SK-N-SH treated with all-trans-retinoic acid at 6 μM for 48 hours (cell line): ENCODE measurements around the gene SKI.

ENCODE experiments used
- ATAC-seq: fragments of 200-7000 bp; cut with Tn5 transposase; 3 replicates; pipeline ENCODE4 v1.9.1; 2020; ENCODE audit warnings: mild to moderate bottlenecking, moderate library complexity
- ARNTL ChIP-seq: fragments of 450-650 bp; formaldehyde crosslinking; IDR thresholded peaks from 2 replicates; pipeline ENCODE4 v1.5.0; 2020; ENCODE audit warnings: low read depth, mild to moderate bottlenecking, moderate library complexity, borderline replicate concordance
- CSDC2 ChIP-seq: fragments of 250-450 bp; sonication (Bioruptor Pico); IDR thresholded peaks from 2 replicates; pipeline ENCODE4 v1.5.0; 2020; ENCODE audit warnings: mild to moderate bottlenecking, moderate library complexity
- CSRNP3 ChIP-seq: fragments of 250-450 bp; sonication (Bioruptor Pico); IDR thresholded peaks from 2 replicates; pipeline ENCODE4 v1.5.1; 2021; ENCODE audit warnings: mild to moderate bottlenecking, moderate library complexity
- ESRRG ChIP-seq: fragments of 250-450 bp; sonication (Bioruptor Pico); IDR thresholded peaks from 2 replicates; pipeline ENCODE4 v1.6.1; 2021; ENCODE audit warnings: mild to moderate bottlenecking
- GLIS3 ChIP-seq: fragments of 250-450 bp; sonication (Bioruptor Pico); IDR thresholded peaks from 2 replicates; pipeline ENCODE4 v1.5.0; 2020; ENCODE audit warnings: mild to moderate bottlenecking, moderate library complexity
- ISL1 ChIP-seq: fragments of 250-450 bp; sonication (Bioruptor Pico); IDR thresholded peaks from 2 replicates; pipeline ENCODE4 v2.1.2; 2022; ENCODE audit warnings: mild to moderate bottlenecking, moderate library complexity
- OSR1 ChIP-seq: fragments of 250-450 bp; sonication (Bioruptor Pico); IDR thresholded peaks from 2 replicates; pipeline ENCODE4 v1.8.0; 2022; ENCODE audit warnings: moderate library complexity, mild to moderate bottlenecking, inconsistent platforms
- PATZ1 ChIP-seq: fragments of 250-450 bp; sonication (Bioruptor Pico); IDR thresholded peaks from 2 replicates; pipeline ENCODE4 v1.8.0; 2020; ENCODE audit warnings: mild to moderate bottlenecking, moderate library complexity, borderline replicate concordance
- PPARA ChIP-seq: fragments of 250-450 bp; sonication (Bioruptor Pico); IDR thresholded peaks from 2 replicates; pipeline ENCODE4 v1.5.0; 2020; ENCODE audit warnings: mild to moderate bottlenecking, borderline replicate concordance
- RARB ChIP-seq: fragments of 250-450 bp; sonication (Bioruptor Pico); IDR thresholded peaks from 2 replicates; pipeline ENCODE4 v1.8.0; 2021; ENCODE audit warnings: mild to moderate bottlenecking, moderate library complexity
- SNAI2 ChIP-seq: fragments of 250-450 bp; sonication (Bioruptor Pico); IDR thresholded peaks from 2 replicates; pipeline ENCODE4 v1.5.0; 2020; ENCODE audit warnings: mild to moderate bottlenecking, moderate library complexity
- TSHZ2 ChIP-seq: fragments of 250-450 bp; sonication (Bioruptor Pico); IDR thresholded peaks from 2 replicates; pipeline ENCODE4 v1.5.0; 2020; ENCODE audit warnings: mild to moderate bottlenecking, moderate library complexity
- ZC3H10 ChIP-seq: fragments of 250-450 bp; sonication (Bioruptor Pico); IDR thresholded peaks from 2 replicates; pipeline ENCODE4 v1.5.1; 2021; ENCODE audit warnings: mild to moderate bottlenecking, moderate library complexity
- ZFP3 ChIP-seq: fragments of 250-450 bp; sonication (Bioruptor Pico); IDR thresholded peaks from 2 replicates; pipeline ENCODE4 v1.5.0; 2020; ENCODE audit warnings: mild to moderate bottlenecking, moderate library complexity
- ZFP30 ChIP-seq: fragments of 450-650 bp; formaldehyde crosslinking; IDR thresholded peaks from 2 replicates; pipeline ENCODE4 v1.5.0; 2022; ENCODE audit warnings: mild to moderate bottlenecking, moderate library complexity
- ZNF70 ChIP-seq: fragments of 450-650 bp; formaldehyde crosslinking; IDR thresholded peaks from 2 replicates; pipeline ENCODE4 v1.5.0; 2020; ENCODE audit warnings: mild to moderate bottlenecking, moderate library complexity
- ZNF8 ChIP-seq: fragments of 450-650 bp; formaldehyde crosslinking; IDR thresholded peaks from 2 replicates; pipeline ENCODE4 v1.5.0; 2020; ENCODE audit warnings: mild to moderate bottlenecking, moderate library complexity
- TF ChIP-seq, protein P1 (sequence below): fragments of 250-450 bp; sonication (Bioruptor Pico); IDR thresholded peaks from 2 replicates; pipeline ENCODE4 v1.8.0; 2021; ENCODE audit warnings: low read depth, mild to moderate bottlenecking, moderate library complexity, borderline replicate concordance
- TF ChIP-seq, protein P2 (sequence below): fragments of 250-450 bp; sonication (Bioruptor Pico); IDR thresholded peaks from 2 replicates; pipeline ENCODE4 v1.5.1; 2020; ENCODE audit warnings: low read depth, mild to moderate bottlenecking, moderate library complexity

The SKI gene

DNA sequence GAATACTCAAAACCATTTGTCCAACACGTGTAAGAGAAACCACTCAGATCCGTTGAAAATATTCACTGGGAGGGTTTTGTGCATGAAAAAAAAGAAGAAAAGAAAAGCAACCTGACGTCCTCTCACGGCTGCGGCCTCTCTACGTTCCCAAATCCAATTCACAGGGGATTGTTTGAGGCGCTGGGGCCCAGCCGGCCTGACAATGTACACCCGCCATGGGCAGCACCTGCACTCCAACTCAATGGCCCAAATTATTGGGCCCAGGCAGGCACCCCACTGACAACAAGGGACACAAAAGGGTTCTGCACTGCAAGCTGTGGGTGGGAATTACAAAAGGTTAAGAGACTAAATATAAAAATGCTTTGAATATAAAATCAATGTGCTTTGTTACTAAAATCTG lies 121.7 kb downstream of the SKI start:
- TF ChIP-seq GLIS3 (CRISPR knock-in tag) (no peak), ARNTL (no peak)
- TF ChIP-seq, protein P1, sequence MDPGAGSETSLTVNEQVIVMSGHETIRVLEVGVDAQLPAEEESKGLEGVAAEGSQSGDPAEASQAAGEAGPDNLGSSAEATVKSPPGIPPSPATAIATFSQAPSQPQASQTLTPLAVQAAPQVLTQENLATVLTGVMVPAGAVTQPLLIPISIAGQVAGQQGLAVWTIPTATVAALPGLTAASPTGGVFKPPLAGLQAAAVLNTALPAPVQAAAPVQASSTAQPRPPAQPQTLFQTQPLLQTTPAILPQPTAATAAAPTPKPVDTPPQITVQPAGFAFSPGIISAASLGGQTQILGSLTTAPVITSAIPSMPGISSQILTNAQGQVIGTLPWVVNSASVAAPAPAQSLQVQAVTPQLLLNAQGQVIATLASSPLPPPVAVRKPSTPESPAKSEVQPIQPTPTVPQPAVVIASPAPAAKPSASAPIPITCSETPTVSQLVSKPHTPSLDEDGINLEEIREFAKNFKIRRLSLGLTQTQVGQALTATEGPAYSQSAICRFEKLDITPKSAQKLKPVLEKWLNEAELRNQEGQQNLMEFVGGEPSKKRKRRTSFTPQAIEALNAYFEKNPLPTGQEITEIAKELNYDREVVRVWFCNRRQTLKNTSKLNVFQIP, result no peak
- ATAC-seq, result no peak

DNA sequence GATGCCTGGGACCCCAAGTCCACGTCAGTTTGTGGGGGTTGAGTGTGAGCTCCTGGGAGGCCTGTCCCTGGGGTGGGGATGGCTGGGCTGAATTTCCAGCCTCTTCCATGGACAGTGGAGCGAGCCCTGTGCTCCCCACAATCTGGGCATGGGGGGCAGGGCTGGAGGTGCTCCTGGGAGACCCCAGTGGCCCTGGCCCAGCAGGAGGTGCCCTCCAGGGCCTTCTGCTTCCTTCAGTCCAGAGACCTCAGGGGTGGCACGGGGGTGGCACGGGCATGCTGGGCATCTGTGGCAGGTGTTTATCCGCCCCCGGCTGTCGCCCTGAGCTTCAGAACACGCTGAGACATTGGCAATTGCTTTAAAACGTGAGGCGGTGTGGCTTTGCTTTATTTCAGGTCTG lies 122.4 kb downstream of the SKI start:
- ATAC-seq, result no peak
- TF ChIP-seq ESRRG (CRISPR knock-in tag) (no peak), RARB (CRISPR knock-in tag) (no peak), CSRNP3 (no peak), ZNF8 (CRISPR knock-in tag) (no peak), CSDC2 (CRISPR knock-in tag) (no peak), TSHZ2 (CRISPR knock-in tag) (no peak), SNAI2 (CRISPR knock-in tag) (no peak), ZNF70 (CRISPR knock-in tag) (no peak), ISL1 (CRISPR knock-in tag) (no peak), PPARA (CRISPR knock-in tag) (no peak), ZFP3 (CRISPR knock-in tag) (no peak), ZFP30 (CRISPR knock-in tag) (no peak), OSR1 (no peak)
- TF ChIP-seq, protein P1, result no peak

GRCh38 chr1:2350911-2351655 lies 123.0 kb downstream of the SKI start:
- TF ChIP-seq CSRNP3 (no peak), TSHZ2 (CRISPR knock-in tag) (no peak), ZC3H10 (CRISPR knock-in tag) (no peak), PATZ1 (CRISPR knock-in tag) (no peak), ZFP3 (CRISPR knock-in tag) (no peak), RARB (CRISPR knock-in tag) (no peak), ZFP30 (CRISPR knock-in tag) (no peak)
- TF ChIP-seq, protein P2, sequence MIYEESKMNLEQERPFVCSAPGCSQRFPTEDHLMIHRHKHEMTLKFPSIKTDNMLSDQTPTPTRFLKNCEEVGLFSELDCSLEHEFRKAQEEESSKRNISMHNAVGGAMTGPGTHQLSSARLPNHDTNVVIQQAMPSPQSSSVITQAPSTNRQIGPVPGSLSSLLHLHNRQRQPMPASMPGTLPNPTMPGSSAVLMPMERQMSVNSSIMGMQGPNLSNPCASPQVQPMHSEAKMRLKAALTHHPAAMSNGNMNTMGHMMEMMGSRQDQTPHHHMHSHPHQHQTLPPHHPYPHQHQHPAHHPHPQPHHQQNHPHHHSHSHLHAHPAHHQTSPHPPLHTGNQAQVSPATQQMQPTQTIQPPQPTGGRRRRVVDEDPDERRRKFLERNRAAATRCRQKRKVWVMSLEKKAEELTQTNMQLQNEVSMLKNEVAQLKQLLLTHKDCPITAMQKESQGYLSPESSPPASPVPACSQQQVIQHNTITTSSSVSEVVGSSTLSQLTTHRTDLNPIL (CRISPR knock-in tag), result no peak
- no peak for ATAC-seq
